Measurements from ENCODE around the gene RNASE11. TPM values are rescaled to one million over a fixed set of nuclear protein-coding genes. Genes with fewer than 3 reads are reported as not detected.

The RNASE11 gene
- total RNA-seq, 1 experiment from 2014 or later = not detected

DNA sequence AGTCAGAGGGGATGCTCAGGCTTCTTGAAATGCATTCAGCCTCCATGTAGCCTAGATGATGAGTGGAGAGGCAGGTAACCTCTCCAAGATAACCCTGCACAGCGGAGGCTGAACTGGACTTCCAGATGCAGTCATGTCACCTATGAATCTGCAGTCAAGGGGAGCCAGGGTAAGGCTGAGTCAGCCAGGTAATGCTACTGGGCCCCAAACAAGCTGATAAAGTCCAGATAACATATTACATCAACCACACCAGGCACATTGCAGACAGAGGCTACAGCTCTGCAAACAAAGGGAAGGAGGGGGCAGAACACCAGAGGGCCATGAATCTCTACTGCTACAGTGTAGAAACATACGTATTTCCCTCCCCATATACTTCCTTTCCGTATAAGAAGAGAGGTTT is 40.9 kb downstream of the RNASE11 start:
- POLR2A ChIA-PET = no interaction called here
- CTCF ChIA-PET = interaction anchor here (0.7 to 1.5 kb wide), 2 partner anchors 15 to 60 kb away, joined by 3 to 5 read pairs; no protein-coding TSS in a partner anchor
- H3K4me3 Mint-ChIP-seq (ENCODE audit: unreplicated experiment) = no peak overlapping the region
- H3K27ac Mint-ChIP-seq (ENCODE audit: low read depth, unreplicated experiment) = no peak overlapping the region
- intact Hi-C loops (cut with micrococcal nuclease) = no loop called here
- BruUV-seq (replicated peaks) = no TSS peak
- TF ChIP-seq CTCF (IDR thresholded peaks at IDR 0.05; ENCODE audit: unreplicated experiment) = no peak
- no peaks in the 10 kb centered on the region for H3K4me1 Mint-ChIP-seq (ENCODE audit: insufficient read depth, unreplicated experiment)
- no peaks in the 10 kb centered on the region for H3K36me3 Mint-ChIP-seq (ENCODE audit: insufficient read depth, unreplicated experiment)
- H3K27me3 Mint-ChIP-seq (ENCODE audit: insufficient read depth, unreplicated experiment) = peaks cover 11% of the 10 kb centered on the region
- no peaks in the 10 kb centered on the region for H3K9me3 Mint-ChIP-seq (ENCODE audit: unreplicated experiment)
- DNase-seq (ENCODE audit: unreplicated experiment) = no peak

- ChIA-PET CTCF (interaction anchor here (2.0 kb wide), 1 partner anchor 9 kb away, joined by 13 read pairs; no protein-coding TSS in a partner anchor), POLR2A (no interaction called here)
- DNase-seq (ENCODE audit: unreplicated experiment) = no peak
- no peak for TF ChIP-seq CTCF (IDR thresholded peaks at IDR 0.05; ENCODE audit: unreplicated experiment)
- no peak overlapping the region for H3K27ac Mint-ChIP-seq (ENCODE audit: low read depth, unreplicated experiment)
- intact Hi-C loops (cut with micrococcal nuclease) = no loop called here
- no peak overlapping the region for H3K4me3 Mint-ChIP-seq (ENCODE audit: unreplicated experiment)
- H3K9me3 Mint-ChIP-seq (ENCODE audit: unreplicated experiment) = no peaks in the 10 kb centered on the region
- H3K27me3 Mint-ChIP-seq (ENCODE audit: insufficient read depth, unreplicated experiment) = peaks cover under 1% of the 10 kb centered on the region
- H3K4me1 Mint-ChIP-seq (ENCODE audit: insufficient read depth, unreplicated experiment) = no peaks in the 10 kb centered on the region
- no peaks in the 10 kb centered on the region for H3K36me3 Mint-ChIP-seq (ENCODE audit: insufficient read depth, unreplicated experiment)
- no TSS peak for BruUV-seq (replicated peaks)
Measured at GRCh38 chr14:20539906-20540305, 47.9 kb downstream of the RNASE11 start.

Other genes starting within 250 kb of the RNASE11 start
- gene PARP2, start 244.4 kb downstream of the RNASE11 start, total RNA-seq (2022) = 30.4 and 33.4 TPM in 2 replicates
- 20.4 and 22.7 TPM in 2 replicates for gene TEP1, start 174.5 kb downstream of the RNASE11 start, total RNA-seq (2022)
- gene KLHL33, start 151.8 kb downstream of the RNASE11 start, total RNA-seq (2022) = 0.14 TPM in 1 of 2 replicates, not detected in the other
- gene OSGEP, start 133.2 kb downstream of the RNASE11 start, total RNA-seq (2022) = 27.2 and 34.7 TPM in 2 replicates
- gene APEX1, start 132.8 kb downstream of the RNASE11 start, total RNA-seq (2022) = 140 and 168 TPM in 2 replicates
- 22.5 and 34.9 TPM in 2 replicates for gene PIP4P1, start 126.6 kb downstream of the RNASE11 start, total RNA-seq (2022)
- 56.0 and 63.9 TPM in 2 replicates for gene PNP, start 118.6 kb downstream of the RNASE11 start, total RNA-seq (2022)
- gene RNASE10, start 82.5 kb downstream of the RNASE11 start, total RNA-seq (2022) = 0.44 and 0.98 TPM in 2 replicates
- not detected in 2 replicates for gene RNASE9, start 27.0 kb downstream of the RNASE11 start, total RNA-seq (2022)
- gene RNASE12, start 3.4 kb upstream of the RNASE11 start, total RNA-seq (2022) = not detected in 2 replicates
- gene OR6S1, start 53.7 kb upstream of the RNASE11 start, total RNA-seq (2022) = not detected in 2 replicates
- gene RNASE4, start 96.6 kb upstream of the RNASE11 start, total RNA-seq (2022) = 1.2 and 2.4 TPM in 2 replicates
- gene ANG, start 100.8 kb upstream of the RNASE11 start, total RNA-seq (2022) = 1.7 and 3.6 TPM in 2 replicates
- not detected in 2 replicates for gene EDDM3A, start 157.9 kb upstream of the RNASE11 start, total RNA-seq (2022)
- not detected in 2 replicates for gene EDDM3B, start 180.4 kb upstream of the RNASE11 start, total RNA-seq (2022)
- not detected in 2 replicates for gene RNASE6, start 193.3 kb upstream of the RNASE11 start, total RNA-seq (2022)
- gene RNASE1, start 214.8 kb upstream of the RNASE11 start, total RNA-seq (2022) = not detected in 2 replicates

Data from MCF 10A (cell line).